A549 (cell line): ENCODE measurements around the gene CLASP1. TPM values are rescaled to one million over a fixed set of nuclear protein-coding genes. Genes with fewer than 3 reads are reported as not detected.

Experiments
- ATAC-seq, 2 experiments: fragments of 200-7000 bp in 1 of 2; fragments of >200 bp in 1 of 2; cut with Nextera tagmentation in 1 of 2; cut with Tn5 transposase in 1 of 2; 3 replicates each; pipeline versions ENCODE4 v1.8.0 to v1.9.1; 2018 to 2020; ENCODE audit warnings: mild to moderate bottlenecking in 1 of 2, moderate library complexity in 1 of 2
- CTCF ChIA-PET: fragments of 300-600 bp; sonication (Branson Sonifier 250); formaldehyde crosslinking; extraction: SDS; loops from one replicate; lab custom pipeline; 2021; ENCODE audit warnings: antibody characterized with exemption, inconsistent platforms; lab: Yijun Ruan, JAX
- POLR2A ChIA-PET: fragments of 350-600 bp; formaldehyde crosslinking; extraction: SDS; loops from one replicate; lab custom pipeline; 2021; ENCODE audit warnings: antibody characterized with exemption, inconsistent platforms; lab: Yijun Ruan, JAX
- DNase-seq, 2 experiments: peaks; one replicate each; pipeline versions ENCODE4 v3.0.0 to v3.0.0-alpha.2; 2011 to 2016; ENCODE audit warnings: low read depth in 1 of 2, low spot score in 1 of 2
- FAIRE-seq: peaks from 2 replicates; lab custom pipeline; 2011; peaks lifted over from hg19 to GRCh38; lab: Jason Lieb, UNC
- H3K27ac ChIP-seq, 2 experiments: fragments of >200 bp; sonication (Bioruptor Twin); formaldehyde crosslinking; 3 replicates each; pipeline ENCODE4 v1.5.1; 2016 to 2017
- H3K4me1 ChIP-seq: fragments of >200 bp; sonication (Bioruptor Twin); formaldehyde crosslinking; 3 replicates; pipeline ENCODE4 v1.6.1; 2016
- H3K4me2 ChIP-seq: fragments of >200 bp; sonication (Bioruptor Twin); formaldehyde crosslinking; 3 replicates; pipeline ENCODE4 v1.6.1; 2016
- H3K4me3 ChIP-seq: fragments of >200 bp; sonication (Bioruptor Twin); formaldehyde crosslinking; 3 replicates; pipeline ENCODE4 v1.5.1; 2016
- H3K9me3 ChIP-seq: fragments of >200 bp; sonication (Bioruptor Twin); formaldehyde crosslinking; 3 replicates; pipeline ENCODE4 v1.6.1; 2016
- BCL3 ChIP-seq: fragments of >200 bp; sonication (Bioruptor Twin); formaldehyde crosslinking; IDR thresholded peaks from 3 replicates; pipeline ENCODE4 v1.6.1; 2016
- CBX2 ChIP-seq: fragments of 200-600 bp; sonication (generic); IDR thresholded peaks from 2 replicates; pipeline ENCODE4 v1.6.1; 2016; ENCODE audit warnings: low read depth, mild to moderate bottlenecking, borderline replicate concordance
- E2F6 ChIP-seq: IDR thresholded peaks from 2 replicates; pipeline ENCODE4 v1.6.1; 2012; ENCODE audit warnings: low read depth, borderline replicate concordance
- ELK1 ChIP-seq: fragments of 150-350 bp; IDR thresholded peaks from 2 replicates; pipeline ENCODE4 v1.6.1; 2014; ENCODE audit warnings: low read depth, mild to moderate bottlenecking, low read length
- FOXS1 ChIP-seq: fragments of 250-450 bp; sonication (Bioruptor Pico); IDR thresholded peaks from 2 replicates; pipeline ENCODE4 v1.5.0; 2020; ENCODE audit warnings: mild to moderate bottlenecking, moderate library complexity
- HES2 ChIP-seq: fragments of >200 bp; sonication (Bioruptor Twin); formaldehyde crosslinking; IDR thresholded peaks from 2 replicates; pipeline ENCODE4 v1.6.1; 2016
- HEYL ChIP-seq: fragments of 250-450 bp; sonication (Bioruptor Pico); IDR thresholded peaks from 2 replicates; pipeline ENCODE4 v1.8.0; 2021; ENCODE audit warnings: mild to moderate bottlenecking, moderate library complexity
- HOXB13 ChIP-seq: fragments of 250-450 bp; sonication (Bioruptor Pico); IDR thresholded peaks from 2 replicates; pipeline ENCODE4 v1.5.0; 2020; ENCODE audit warnings: low read depth, mild to moderate bottlenecking, moderate library complexity
- JUNB ChIP-seq: fragments of >200 bp; sonication (Bioruptor Twin); formaldehyde crosslinking; IDR thresholded peaks from 2 replicates; pipeline ENCODE4 v1.6.1; 2016
- MAZ ChIP-seq: fragments of 150-350 bp; IDR thresholded peaks from 2 replicates; pipeline ENCODE4 v1.6.1; 2014; ENCODE audit warnings: antibody characterized with exemption, low read depth, low read length, borderline replicate concordance
- MYC ChIP-seq: IDR thresholded peaks from 2 replicates; pipeline ENCODE4 v1.6.1; 2012; ENCODE audit warnings: mild to moderate bottlenecking, inconsistent platforms, low read length, improper control_type of control experiment, borderline replicate concordance
- NR3C1 ChIP-seq: fragments of >200 bp; sonication (Bioruptor Twin); formaldehyde crosslinking; IDR thresholded peaks from 3 replicates; pipeline ENCODE4 v1.6.1; 2017
- POLR2A ChIP-seq: IDR thresholded peaks from 2 replicates; pipeline ENCODE4 v1.6.1; 2012; ENCODE audit warnings: mild to moderate bottlenecking, low read length
- RAD21 ChIP-seq, 2 experiments: fragments of >200 bp in 1 of 2; sonication (Bioruptor Twin) in 1 of 2; formaldehyde crosslinking in 1 of 2; IDR thresholded peaks in 1 of 2; conservative IDR thresholded peaks in 1 of 2; 2 replicates in 1 of 2; 3 replicates in 1 of 2; pipeline ENCODE4 v1.6.1; 2012 to 2018; ENCODE audit warnings: inconsistent platforms in 1 of 2
- TFCP2L1 ChIP-seq: fragments of 250-450 bp; sonication (Bioruptor Pico); IDR thresholded peaks from 2 replicates; pipeline ENCODE4 v1.5.0; 2021; ENCODE audit warnings: mild to moderate bottlenecking
- TP53 ChIP-seq: fragments of 250-450 bp; sonication (Bioruptor Pico); IDR thresholded peaks from 2 replicates; pipeline ENCODE4 v1.5.0; 2021; ENCODE audit warnings: mild to moderate bottlenecking, moderate library complexity
- ZFP36 ChIP-seq: fragments of 450-650 bp; IDR thresholded peaks from 2 replicates; pipeline ENCODE4 v1.6.1; 2014; ENCODE audit warnings: borderline replicate concordance; ENCODE audit not compliant: partially characterized antibody
- ZNF302 ChIP-seq: fragments of 250-450 bp; sonication (Bioruptor Pico); IDR thresholded peaks from 2 replicates; pipeline ENCODE4 v1.9.0; 2021; ENCODE audit warnings: inconsistent platforms, mild to moderate bottlenecking, moderate library complexity
- WGBS: methylation state at CpG from one replicate; pipeline ENCODE4 v1.1.6; 2017; ENCODE audit errors: missing lambda C conversion rate; 5-methylcytosine and 5-hydroxymethylcytosine counted together
- polyA plus RNA-seq, 4 experiments: library from polyadenylated mRNA; depleted of rRNA in 3 of 4; stranded (reverse); fragments of >200 nt; fragmentation: RNase III in 1 of 4; extraction: RNeasy Plus Mini Kit Qiagen cat#74134 plus additional on column Dnase treatment in 1 of 4; gene quantifications; 2 replicates in 3 of 4; 3 replicates in 1 of 4; pipeline ENCODE4 v1.2.3, GENCODE V29; 2011 to 2017
- TF ChIP-seq, protein P1 (sequence below): fragments of 250-450 bp; sonication (Bioruptor Pico); IDR thresholded peaks from 2 replicates; pipeline ENCODE4 v1.5.0; 2020; ENCODE audit warnings: low read depth, mild to moderate bottlenecking, moderate library complexity
- TF ChIP-seq, protein P2 (sequence below): fragments of 250-450 bp; sonication (Bioruptor Pico); IDR thresholded peaks from 2 replicates; pipeline ENCODE4 v1.5.0; 2021; ENCODE audit warnings: mild to moderate bottlenecking, moderate library complexity, borderline replicate concordance

The CLASP1 gene
- polyA plus RNA-seq, 2 of the 4 experiments (the other 2 are of a cell fraction): 11.7 to 15.8 TPM

GRCh38 chr2:121501031-121501430 is 148.2 kb downstream of the CLASP1 start:
- H3K27ac ChIP-seq: no peak overlapping the region; a peak in 1 of 6 replicates
- WGBS: 83% methylated on average over 1 of the region's 1 CpG
- POLR2A ChIA-PET: no interaction called here
- TF ChIP-seq ZNF302 (CRISPR knock-in tag) (no peak), MYC (no peak), RAD21 (conservative IDR thresholded peaks at IDR 0.05 in 1 of 2, IDR thresholded peaks at IDR 0.05 in 1 of 2) (no peak), JUNB (no peak), POLR2A (no peak), MAZ (no peak), TFCP2L1 (CRISPR knock-in tag) (no peak)
- TF ChIP-seq, all 56 proteins: peak for 0
- Histone ChIP-seq H3K4me2 (no peak overlapping the region), H3K9me3 (no peaks in the 10 kb centered on the region), H3K4me1 (peaks cover 16% of the 10 kb centered on the region; the same call in 2 of the 3 replicates), H3K4me3 (no peak overlapping the region)
- ATAC-seq (no peak), DNase-seq (no peak), FAIRE-seq (no peak)
- CTCF ChIA-PET: no interaction called here

DNA sequence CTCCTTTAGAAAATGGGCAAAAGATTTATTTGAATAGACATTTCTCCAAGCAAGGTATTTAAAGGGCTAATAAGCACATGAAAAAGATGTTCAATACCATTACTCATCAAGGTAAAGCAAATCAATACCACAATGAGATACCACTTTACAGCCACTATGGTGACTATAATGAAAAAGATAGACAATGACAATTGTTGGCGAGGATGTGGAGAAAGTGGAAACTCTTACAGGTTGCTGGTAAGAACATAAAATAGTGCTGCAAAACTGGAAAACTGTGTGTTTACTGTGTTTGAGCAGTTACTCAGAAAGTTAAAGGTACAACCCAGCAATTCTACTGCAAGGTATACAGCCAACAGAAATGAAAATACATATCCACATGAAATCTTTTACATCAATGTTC is 150.5 kb downstream of the CLASP1 start:
- WGBS: 81% methylated on average over 1 of the region's 1 CpG
- CTCF ChIA-PET: no interaction called here

More for the DNA sequence above, 150.5 kb downstream of the CLASP1 start:
- POLR2A ChIA-PET: no interaction called here
- FAIRE-seq (no peak), DNase-seq (no peak)
- H3K4me3 ChIP-seq: no peak overlapping the region
- H3K27ac ChIP-seq: no peak overlapping the region
- TF ChIP-seq POLR2A (no peak), HEYL (CRISPR knock-in tag) (no peak), HOXB13 (no peak), CBX2 (no peak), BCL3 (no peak), ELK1 (no peak), FOXS1 (CRISPR knock-in tag) (no peak), NR3C1 (no peak), E2F6 (no peak), HES2 (no peak), ZFP36 (no peak), TP53 (CRISPR knock-in tag) (no peak), RAD21 (conservative IDR thresholded peaks at IDR 0.05 in 1 of 2, IDR thresholded peaks at IDR 0.05 in 1 of 2) (no peak)
- TF ChIP-seq, protein P1, sequence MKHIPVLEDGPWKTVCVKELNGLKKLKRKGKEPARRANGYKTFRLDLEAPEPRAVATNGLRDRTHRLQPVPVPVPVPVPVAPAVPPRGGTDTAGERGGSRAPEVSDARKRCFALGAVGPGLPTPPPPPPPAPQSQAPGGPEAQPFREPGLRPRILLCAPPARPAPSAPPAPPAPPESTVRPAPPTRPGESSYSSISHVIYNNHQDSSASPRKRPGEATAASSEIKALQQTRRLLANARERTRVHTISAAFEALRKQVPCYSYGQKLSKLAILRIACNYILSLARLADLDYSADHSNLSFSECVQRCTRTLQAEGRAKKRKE: no peak
- TF ChIP-seq, protein P2, sequence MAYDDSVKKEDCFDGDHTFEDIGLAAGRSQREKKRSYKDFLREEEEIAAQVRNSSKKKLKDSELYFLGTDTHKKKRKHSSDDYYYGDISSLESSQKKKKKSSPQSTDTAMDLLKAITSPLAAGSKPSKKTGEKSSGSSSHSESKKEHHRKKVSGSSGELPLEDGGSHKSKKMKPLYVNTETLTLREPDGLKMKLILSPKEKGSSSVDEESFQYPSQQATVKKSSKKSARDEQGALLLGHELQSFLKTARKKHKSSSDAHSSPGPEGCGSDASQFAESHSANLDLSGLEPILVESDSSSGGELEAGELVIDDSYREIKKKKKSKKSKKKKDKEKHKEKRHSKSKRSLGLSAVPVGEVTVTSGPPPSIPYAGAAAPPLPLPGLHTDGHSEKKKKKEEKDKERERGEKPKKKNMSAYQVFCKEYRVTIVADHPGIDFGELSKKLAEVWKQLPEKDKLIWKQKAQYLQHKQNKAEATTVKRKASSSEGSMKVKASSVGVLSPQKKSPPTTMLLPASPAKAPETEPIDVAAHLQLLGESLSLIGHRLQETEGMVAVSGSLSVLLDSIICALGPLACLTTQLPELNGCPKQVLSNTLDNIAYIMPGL (CRISPR knock-in tag): no peak
- TF ChIP-seq, all 56 proteins: peak for 0
- Histone ChIP-seq H3K9me3 (no peaks in the 10 kb centered on the region), H3K4me2 (no peak overlapping the region), H3K4me1 (peaks cover 5% of the 10 kb centered on the region; the same call in 2 of the 3 replicates)
- no peak for ATAC-seq
